Glutamatergic neuron (in vitro differentiated cells): ENCODE results near the gene ZFYVE28. TPM values are rescaled to one million over a fixed set of nuclear protein-coding genes. Genes with fewer than 3 reads are reported as not detected.

Source experiments
- DNase-seq: peaks from one replicate; pipeline ENCODE4 v3.0.0; 2022
- H3K27ac Mint-ChIP-seq: one replicate; pipeline ENCODE4 v1.8.0; 2020; ENCODE audit warnings: mild to moderate bottlenecking, mixed read lengths, inconsistent platforms; ENCODE audit not compliant: unreplicated experiment
- H3K27me3 Mint-ChIP-seq: one replicate; pipeline ENCODE4 v1.8.0; 2020; ENCODE audit warnings: mild to moderate bottlenecking, moderate library complexity, mixed read lengths, inconsistent platforms; ENCODE audit not compliant: unreplicated experiment
- H3K36me3 Mint-ChIP-seq: one replicate; pipeline ENCODE4 v1.8.0; 2020; ENCODE audit warnings: mild to moderate bottlenecking, mixed read lengths, inconsistent platforms; ENCODE audit not compliant: unreplicated experiment
- H3K4me1 Mint-ChIP-seq: one replicate; pipeline ENCODE4 v1.8.0; 2020; ENCODE audit warnings: mild to moderate bottlenecking, low read depth, mixed read lengths, inconsistent platforms; ENCODE audit not compliant: unreplicated experiment
- H3K4me3 Mint-ChIP-seq: one replicate; pipeline ENCODE4 v1.8.0; 2020; ENCODE audit warnings: mild to moderate bottlenecking, mixed read lengths, inconsistent platforms; ENCODE audit not compliant: unreplicated experiment
- H3K9me3 Mint-ChIP-seq: one replicate; pipeline ENCODE4 v1.8.0; 2020; ENCODE audit warnings: mild to moderate bottlenecking, moderate library complexity, mixed read lengths, inconsistent platforms; ENCODE audit not compliant: unreplicated experiment
- CTCF ChIP-seq: fragments of 200-600 bp; sonication (generic); IDR thresholded peaks from one replicate; pipeline ENCODE4 v1.5.0; 2021; ENCODE audit not compliant: partially characterized antibody, unreplicated experiment
- total RNA-seq: library from RNA; stranded (reverse); fragmentation: NEBNext Ultra II Directional; extraction: Animal tissue kit (Norgen Biotek cat#: 25700); gene quantifications from one replicate; pipeline ENCODE4 v1.2.1, GENCODE V29; 2021; ENCODE audit not compliant: unreplicated experiment

ZFYVE28 gene
- total RNA-seq, 1 donor from 2014 or later = 4.8 TPM

GRCh38 chr4:2245787-2246275 is 172.6 kb downstream of the ZFYVE28 start:
- H3K27ac Mint-ChIP-seq = no peak overlapping the region
- no peak overlapping the region for H3K4me3 Mint-ChIP-seq

GRCh38 chr4:2245057-2245786 is 173.2 kb downstream of the ZFYVE28 start:
- Mint-ChIP-seq H3K27me3 (no peaks in the 10 kb centered on the region), H3K4me3 (peak overlapping the region; percentile 46), H3K4me1 (peaks cover 13% of the 10 kb centered on the region), H3K27ac (no peak overlapping the region), H3K9me3 (peaks cover 10% of the 10 kb centered on the region), H3K36me3 (no peaks in the 10 kb centered on the region)
- no peak for TF ChIP-seq CTCF
- no peak for DNase-seq

More at GRCh38 chr4:2245787-2246275, 172.6 kb downstream of the ZFYVE28 start:
- Mint-ChIP-seq H3K27me3 (no peaks in the 10 kb centered on the region), H3K36me3 (no peaks in the 10 kb centered on the region), H3K9me3 (peaks cover 10% of the 10 kb centered on the region), H3K4me1 (peaks cover 7% of the 10 kb centered on the region)
- DNase-seq = no peak
- TF ChIP-seq CTCF = no peak

- Mint-ChIP-seq H3K27me3 (no peaks in the 10 kb centered on the region), H3K36me3 (no peaks in the 10 kb centered on the region), H3K27ac (peak overlapping the region; percentile 5), H3K9me3 (peaks cover 10% of the 10 kb centered on the region), H3K4me3 (peak overlapping the region; percentile 5), H3K4me1 (peaks cover 18% of the 10 kb centered on the region)
- no peak for TF ChIP-seq CTCF
- DNase-seq = peak; percentile 69
Observed at GRCh38 chr4:2243681-2244380, 174.6 kb downstream of the ZFYVE28 start.

GRCh38 chr4:2241410-2242353 is 176.8 kb downstream of the ZFYVE28 start, which contains the start of the genes HAUS3 and POLN:
Gene HAUS3 (minus strand): TSS chr4:2242121. CDS start chr4:2240946, 1,175 bp downstream.
Gene POLN (minus strand): TSS chr4:2242121. CDS start chr4:2229231, 12,890 bp downstream.
- no peaks in the 10 kb centered on the region for H3K27me3 Mint-ChIP-seq
- peak within 1 kb of the TSS; percentile 87 for H3K4me3 Mint-ChIP-seq
- peak within 1 kb of the TSS; percentile 43 for H3K27ac Mint-ChIP-seq
- H3K9me3 Mint-ChIP-seq = peaks cover 10% of the 10 kb centered on the region
- H3K4me1 Mint-ChIP-seq = peaks cover 21% of the 10 kb centered on the region
- TF ChIP-seq CTCF = no peak
- peak; percentile 99 for DNase-seq
- H3K36me3 Mint-ChIP-seq = no peaks in the 10 kb centered on the region
